Tibial nerve (tissue), 4 donors: Measurements from ENCODE around the gene CELSR1.

ENCODE experiments used
- CTCF ChIP-seq, 5 experiments: fragments of 200-600 bp in 3 of 5; fragments of 450-650 bp in 2 of 5; sonication (generic) in 3 of 5; IDR thresholded peaks; one replicate each; pipeline ENCODE4 v1.5.1; 2016 to 2019; ENCODE audit warnings: antibody characterized with exemption in 5 of 5, mild to moderate bottlenecking in 3 of 5, moderate library complexity in 2 of 5
- EP300 ChIP-seq, 2 donors: sonication (generic); formaldehyde crosslinking; IDR thresholded peaks; one replicate each; pipeline ENCODE4 v1.6.1; 2017; ENCODE audit warnings: antibody characterized with exemption in 2 of 2, mild to moderate bottlenecking in 1 of 2
- POLR2A ChIP-seq, 2 donors: fragments of 450-650 bp; IDR thresholded peaks; one replicate each; pipeline ENCODE4 v1.6.1; 2017; ENCODE audit warnings: antibody characterized with exemption in 2 of 2, mild to moderate bottlenecking in 2 of 2, moderate library complexity in 2 of 2

- TF ChIP-seq CTCF (IDR thresholded peaks at IDR 0.05) = no peak
- no peak for TF ChIP-seq POLR2A (IDR thresholded peaks at IDR 0.05)
- TF ChIP-seq EP300 (IDR thresholded peaks at IDR 0.05) = no peak
Observed at GRCh38 chr22:46373159-46373558, 164.3 kb downstream of the CELSR1 start.
